HepG2 (cell line): ENCODE results near the gene TNRC18. TPM values are rescaled to one million over a fixed set of nuclear protein-coding genes. Genes with fewer than 3 reads are reported as not detected.

Experiments
- polyA plus RNA-seq, 8 experiments: library from polyadenylated mRNA; depleted of rRNA in 3 of 8; stranded (reverse) in 7 of 8; unstranded in 1 of 8; fragments of >200 nt; fragmentation: Illumina TruSeq in 4 of 8; extraction: Trizol in 4 of 8; gene quantifications; 2 replicates each; pipeline versions ENCODE4 v1.2.1 to v1.2.3, GENCODE V29; 2011 to 2016; ENCODE audit warnings: low read depth in 4 of 8, missing spikeins in 1 of 8, mixed read lengths in 1 of 8; ENCODE audit not compliant: insufficient read depth in 1 of 8
- total RNA-seq, 5 experiments: library from RNA; depleted of rRNA; stranded (reverse); fragments of >200 nt; fragmentation: Illumina TruSeq; extraction: Trizol; gene quantifications; 2 replicates each; pipeline ENCODE4 v1.2.3, GENCODE V29; 2016; ENCODE audit warnings: low read depth in 1 of 5

TNRC18 gene
- total and polyA plus RNA-seq, 2 of the 13 experiments (the other 11 are each of a cell fraction or from before 2014, with no cell fraction given) = 11.7 to 17.4 TPM

Other genes with a start within 250 kb of the TNRC18 start
- 35.0 and 42.3 TPM in 2 replicates for gene WIPI2, start 233.6 kb downstream of the TNRC18 start, total RNA-seq (2016; rRNA removed; fragmentation: Illumina TruSeq; extraction: Trizol)
- gene WIPI2, start 233.6 kb downstream of the TNRC18 start, polyA plus RNA-seq (2011; rRNA removed) = 73.4 and 79.0 TPM in 2 replicates
- 21.2 and 31.7 TPM in 2 replicates for gene SLC29A4, start 140.9 kb downstream of the TNRC18 start, total RNA-seq (2016; rRNA removed; fragmentation: Illumina TruSeq; extraction: Trizol)
- gene SLC29A4, start 140.9 kb downstream of the TNRC18 start, polyA plus RNA-seq (2011; rRNA removed) = 29.7 and 53.0 TPM in 2 replicates
- 3.9 TPM in 2 replicates for gene FBXL18, start 90.0 kb upstream of the TNRC18 start, total RNA-seq (2016; rRNA removed; fragmentation: Illumina TruSeq; extraction: Trizol)
- gene FBXL18, start 90.0 kb upstream of the TNRC18 start, polyA plus RNA-seq (2011; rRNA removed) = 1.1 and 1.5 TPM in 2 replicates
- 983 and 1,099 TPM in 2 replicates for gene ACTB, start 106.8 kb upstream of the TNRC18 start, total RNA-seq (2016; rRNA removed; fragmentation: Illumina TruSeq; extraction: Trizol)
- gene ACTB, start 106.8 kb upstream of the TNRC18 start, polyA plus RNA-seq (2011; rRNA removed) = 984 and 1,160 TPM in 2 replicates
- gene FSCN1, start 169.0 kb upstream of the TNRC18 start, total RNA-seq (2016; rRNA removed; fragmentation: Illumina TruSeq; extraction: Trizol) = 35.5 and 44.0 TPM in 2 replicates
- 21.2 and 29.0 TPM in 2 replicates for gene FSCN1, start 169.0 kb upstream of the TNRC18 start, polyA plus RNA-seq (2011; rRNA removed)